ENCODE data around the gene TYW1B.
"Not testable (repeated sequence)": the region's sequence is repeated elsewhere in the genome, so short reads cannot be mapped to it uniquely, and the experiment has no call there.

Gene TYW1B

DNA sequence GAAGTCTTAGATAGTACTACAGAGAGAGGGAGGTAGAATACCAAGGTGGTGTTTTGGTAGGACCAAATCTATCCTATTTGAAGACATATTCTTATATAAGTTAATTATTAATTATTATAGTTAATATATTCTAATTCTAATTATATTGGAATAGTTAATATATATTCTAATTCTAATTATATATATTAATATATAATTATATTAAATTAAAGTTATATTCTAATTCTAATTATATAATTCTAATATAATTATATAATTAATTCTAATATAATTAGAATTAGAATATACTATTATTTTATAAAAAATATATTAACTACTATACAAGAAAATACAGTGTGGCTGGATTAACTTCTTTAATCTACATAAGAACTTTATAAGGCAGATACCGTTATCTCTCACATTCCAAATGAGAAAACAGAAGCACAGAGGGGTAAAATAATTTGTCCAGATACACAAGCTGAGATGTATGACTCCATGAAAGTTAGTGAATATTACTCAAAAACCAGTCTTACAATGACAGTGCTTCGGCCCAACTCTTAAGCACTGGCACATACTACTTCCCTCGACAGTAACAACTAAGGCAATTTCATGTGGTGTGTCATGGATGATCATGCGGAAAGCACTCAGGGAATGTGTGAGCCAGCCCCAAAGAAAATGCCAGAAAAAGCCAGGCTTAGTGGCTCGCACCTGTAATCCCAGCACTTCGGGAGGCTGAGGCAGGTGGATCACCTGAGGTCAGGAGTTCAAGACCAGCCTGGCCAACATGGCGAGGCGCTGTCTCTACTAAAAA, 42.6 kb downstream of the TYW1B start:
- Histone ChIP-seq H3K36me3 (ENCODE audit: insufficient read depth, insufficient read length, low read length) (no peaks in the 10 kb centered on the region), H3K9me3 (ENCODE audit: insufficient read depth, low read length) (no peaks in the 10 kb centered on the region), H3K4me1 (ENCODE audit: insufficient read depth, insufficient read length) (no peaks in the 10 kb centered on the region), H3K4me3 (ENCODE audit: insufficient read length, low read depth) (no peak overlapping the region), H3K9ac (ENCODE audit: insufficient read length, low read depth) (no peak overlapping the region), H3K27me3 (ENCODE audit: insufficient read depth, insufficient read length) (no peaks in the 10 kb centered on the region)
- no peak for DNase-seq (ENCODE audit: low read depth, low spot score)
- no peak for TF ChIP-seq SUZ12 (IDR thresholded peaks at IDR 0.05; ENCODE audit: extremely low read depth, insufficient read depth, insufficient read length)
- no peak for TF ChIP-seq ZNF274 (IDR thresholded peaks at IDR 0.05; ENCODE audit: low read depth, low read length)
- no peak for TF ChIP-seq YY1 (IDR thresholded peaks at IDR 0.05; ENCODE audit: insufficient read depth, insufficient read length)

DNA sequence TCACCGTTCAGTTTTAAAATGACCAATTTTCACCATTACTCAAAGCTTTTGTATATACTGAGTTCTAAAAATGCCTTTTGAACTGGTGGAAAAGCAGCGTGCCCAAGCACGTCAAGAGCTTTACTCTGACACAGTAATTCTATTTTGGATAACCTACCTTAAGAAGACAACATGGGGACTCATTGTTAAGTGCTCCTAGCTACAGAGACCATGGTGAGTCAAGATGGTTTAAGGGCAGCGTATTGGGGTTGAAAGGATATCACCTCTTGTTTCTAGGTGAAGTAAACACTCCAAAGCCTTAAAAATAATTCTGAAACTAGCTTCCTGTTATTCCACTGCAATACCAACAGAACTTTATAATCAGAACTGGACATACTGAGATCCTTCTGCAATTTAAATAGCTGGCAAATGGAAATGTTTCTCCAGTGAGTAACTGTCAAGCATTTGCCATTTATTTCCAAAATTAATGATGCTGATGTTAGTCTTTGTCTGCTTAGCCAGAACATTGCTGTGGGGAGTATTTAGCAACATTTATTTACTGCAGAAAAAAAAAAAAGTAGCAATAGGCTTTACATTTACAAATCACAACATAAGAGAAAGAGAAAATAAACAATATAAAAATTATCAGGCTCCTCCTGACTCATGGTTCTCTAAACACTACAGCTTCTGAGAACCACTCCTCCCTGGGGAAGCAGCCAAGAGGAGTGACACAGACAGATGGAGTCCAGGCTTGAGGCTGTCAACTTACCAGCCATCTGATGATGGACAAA, 44.2 kb downstream of the TYW1B start:
- H3K9ac ChIP-seq (ENCODE audit: insufficient read length, low read depth): not testable (repeated sequence)

DNA sequence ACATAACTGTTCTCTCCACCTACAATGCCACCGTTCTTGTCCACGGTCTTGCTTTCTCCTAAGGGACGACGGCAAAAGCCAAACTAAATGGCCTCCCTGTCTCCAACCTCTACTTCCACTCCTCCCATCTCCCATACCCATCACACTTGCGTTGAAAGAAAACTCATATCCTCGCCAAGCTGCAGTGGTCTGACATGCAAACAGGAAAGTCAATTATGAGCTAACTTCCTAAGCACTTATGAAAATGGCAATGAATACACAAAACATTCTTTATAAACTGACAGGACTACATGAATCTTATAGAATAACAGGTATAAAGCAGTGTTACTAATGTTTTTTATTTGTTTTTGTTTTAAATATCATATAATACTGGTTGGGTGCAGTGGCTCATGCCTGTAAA, 46.4 kb downstream of the TYW1B start:
- Histone ChIP-seq H3K36me3 (ENCODE audit: insufficient read depth, insufficient read length, low read length) (no peaks in the 10 kb centered on the region), H3K9ac (ENCODE audit: insufficient read length, low read depth) (no peak overlapping the region), H3K4me1 (ENCODE audit: insufficient read depth, insufficient read length) (no peaks in the 10 kb centered on the region), H3K27me3 (ENCODE audit: insufficient read depth, insufficient read length) (no peaks in the 10 kb centered on the region), H3K9me3 (ENCODE audit: insufficient read depth, low read length) (no peaks in the 10 kb centered on the region), H3K4me3 (ENCODE audit: insufficient read length, low read depth) (no peak overlapping the region)
- no peak for TF ChIP-seq YY1 (IDR thresholded peaks at IDR 0.05; ENCODE audit: insufficient read depth, insufficient read length)
- TF ChIP-seq ZNF274 (IDR thresholded peaks at IDR 0.05; ENCODE audit: low read depth, low read length): no peak
- no peak for TF ChIP-seq SUZ12 (IDR thresholded peaks at IDR 0.05; ENCODE audit: extremely low read depth, insufficient read depth, insufficient read length)
- no peak for DNase-seq (ENCODE audit: low read depth, low spot score)

More for the DNA sequence above, 44.2 kb downstream of the TYW1B start:
- H3K4me3 ChIP-seq (ENCODE audit: insufficient read length, low read depth); H3K4me1 ChIP-seq (ENCODE audit: insufficient read depth, insufficient read length); H3K9me3 ChIP-seq (ENCODE audit: insufficient read depth, low read length); H3K36me3 ChIP-seq (ENCODE audit: insufficient read depth, insufficient read length, low read length); DNase-seq (ENCODE audit: low read depth, low spot score); H3K27me3 ChIP-seq (ENCODE audit: insufficient read depth, insufficient read length): not testable (repeated sequence)

- no peak for DNase-seq (ENCODE audit: low read depth, low spot score)
- TF ChIP-seq ZNF274 (IDR thresholded peaks at IDR 0.05; ENCODE audit: low read depth, low read length): no peak
- no peak for TF ChIP-seq YY1 (IDR thresholded peaks at IDR 0.05; ENCODE audit: insufficient read depth, insufficient read length)
- TF ChIP-seq SUZ12 (IDR thresholded peaks at IDR 0.05; ENCODE audit: extremely low read depth, insufficient read depth, insufficient read length): no peak
- no peak overlapping the region for H3K9ac ChIP-seq (ENCODE audit: insufficient read length, low read depth)
Measured at GRCh38 chr7:72781161-72781560, 46.8 kb downstream of the TYW1B start.

DNA sequence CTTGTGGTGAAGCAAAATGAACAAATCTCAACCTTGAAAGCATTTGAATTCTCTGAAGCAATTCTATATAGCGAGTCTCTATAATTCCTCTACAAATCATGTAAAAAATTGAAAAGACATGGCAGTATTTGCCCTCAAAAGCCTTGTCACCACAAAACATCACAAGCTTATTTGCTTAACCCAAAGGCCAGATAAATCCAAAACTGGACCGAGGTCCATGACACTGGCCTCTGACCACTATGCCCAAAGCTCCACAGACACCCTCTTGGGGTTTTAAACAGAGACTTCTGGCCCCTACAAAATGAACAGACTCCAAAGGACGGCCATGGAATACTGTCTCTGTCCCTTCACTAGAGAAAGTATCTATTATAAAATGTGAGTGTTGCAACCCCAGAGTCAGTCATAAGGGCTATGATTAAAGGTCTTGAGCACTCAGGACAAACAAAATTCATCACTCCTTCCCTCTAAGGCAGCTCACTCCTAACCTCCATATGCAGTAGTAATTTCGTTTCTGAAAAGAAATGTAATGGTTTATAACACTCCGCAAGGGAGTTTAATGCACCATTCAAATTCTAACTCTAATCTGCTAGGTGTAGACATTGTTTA, 47.6 kb downstream of the TYW1B start:
- H3K27me3 ChIP-seq (ENCODE audit: insufficient read depth, insufficient read length); H3K4me1 ChIP-seq (ENCODE audit: insufficient read depth, insufficient read length); H3K4me3 ChIP-seq (ENCODE audit: insufficient read length, low read depth); H3K9me3 ChIP-seq (ENCODE audit: insufficient read depth, low read length); DNase-seq (ENCODE audit: low read depth, low spot score); H3K9ac ChIP-seq (ENCODE audit: insufficient read length, low read depth); H3K36me3 ChIP-seq (ENCODE audit: insufficient read depth, insufficient read length, low read length): not testable (repeated sequence)

More at GRCh38 chr7:72781161-72781560, 46.8 kb downstream of the TYW1B start:
- no peaks in the 10 kb centered on the region for H3K36me3 ChIP-seq (ENCODE audit: insufficient read depth, insufficient read length, low read length)
- H3K4me3 ChIP-seq (ENCODE audit: insufficient read length, low read depth): no peak overlapping the region
- no peaks in the 10 kb centered on the region for H3K4me1 ChIP-seq (ENCODE audit: insufficient read depth, insufficient read length)
- no peaks in the 10 kb centered on the region for H3K27me3 ChIP-seq (ENCODE audit: insufficient read depth, insufficient read length)
- no peaks in the 10 kb centered on the region for H3K9me3 ChIP-seq (ENCODE audit: insufficient read depth, low read length)

- H3K9me3 ChIP-seq (ENCODE audit: insufficient read depth, low read length); DNase-seq (ENCODE audit: low read depth, low spot score): not testable (repeated sequence)
Measured at GRCh38 chr7:72777167-72777566, 50.8 kb downstream of the TYW1B start.

DNA sequence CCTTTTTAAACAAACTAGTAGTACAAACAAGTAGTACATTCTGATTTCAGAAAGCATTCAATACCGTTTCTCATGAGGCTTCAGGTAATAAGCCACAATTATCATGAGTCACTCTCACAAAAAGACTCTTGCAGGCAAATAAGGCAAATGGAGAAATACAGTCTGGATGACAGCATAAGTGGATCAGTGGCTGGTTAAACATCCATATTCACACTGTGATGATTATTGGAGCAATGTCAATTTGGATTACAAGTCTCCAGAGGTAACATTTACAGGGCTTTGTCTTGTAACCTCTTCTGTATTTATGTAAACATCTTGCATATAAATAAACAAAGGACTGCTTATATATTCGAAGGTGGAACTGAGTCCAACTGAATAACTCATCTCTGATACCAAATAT, 55.4 kb downstream of the TYW1B start:
- not testable (repeated sequence) for DNase-seq (ENCODE audit: low read depth, low spot score); H3K36me3 ChIP-seq (ENCODE audit: insufficient read depth, insufficient read length, low read length); H3K4me1 ChIP-seq (ENCODE audit: insufficient read depth, insufficient read length); H3K9ac ChIP-seq (ENCODE audit: insufficient read length, low read depth); H3K4me3 ChIP-seq (ENCODE audit: insufficient read length, low read depth); H3K27me3 ChIP-seq (ENCODE audit: insufficient read depth, insufficient read length); H3K9me3 ChIP-seq (ENCODE audit: insufficient read depth, low read length)

More at GRCh38 chr7:72777167-72777566, 50.8 kb downstream of the TYW1B start:
- not testable (repeated sequence) for H3K4me3 ChIP-seq (ENCODE audit: insufficient read length, low read depth); H3K27me3 ChIP-seq (ENCODE audit: insufficient read depth, insufficient read length); H3K4me1 ChIP-seq (ENCODE audit: insufficient read depth, insufficient read length); H3K9ac ChIP-seq (ENCODE audit: insufficient read length, low read depth); H3K36me3 ChIP-seq (ENCODE audit: insufficient read depth, insufficient read length, low read length)

- H3K4me3 ChIP-seq (ENCODE audit: insufficient read length, low read depth); H3K4me1 ChIP-seq (ENCODE audit: insufficient read depth, insufficient read length); DNase-seq (ENCODE audit: low read depth, low spot score); H3K36me3 ChIP-seq (ENCODE audit: insufficient read depth, insufficient read length, low read length); H3K27me3 ChIP-seq (ENCODE audit: insufficient read depth, insufficient read length); H3K9me3 ChIP-seq (ENCODE audit: insufficient read depth, low read length); H3K9ac ChIP-seq (ENCODE audit: insufficient read length, low read depth): not testable (repeated sequence)
Measured at GRCh38 chr7:72766994-72767393, 61.0 kb downstream of the TYW1B start.
